NCI-H2171 treated with DMSO at 0.1 percent for 48 hours (cell line): Measurements from ENCODE around the gene MROH8.
A peak's percentile ranks its signal among the peaks of the same experiment; 100 is the strongest.

ENCODE experiments used
- DNase-seq: peaks from one replicate; lab custom pipeline; 2025; lab: John Stamatoyannopoulos, UW

MROH8 gene

GRCh38 chr20:37198932-37199660, 19.7 kb upstream of the MROH8 start:
- DNase-seq, result no peak

GRCh38 chr20:37194621-37195417, 15.5 kb upstream of the MROH8 start:
- no peak for DNase-seq

GRCh38 chr20:37193821-37194220, 14.5 kb upstream of the MROH8 start:
- DNase-seq, result no peak

- DNase-seq, result no peak
Measured at GRCh38 chr20:37193226-37193625, 13.9 kb upstream of the MROH8 start.

GRCh38 chr20:37192137-37192854, 12.9 kb upstream of the MROH8 start:
- DNase-seq, result peak; percentile 90

GRCh38 chr20:37190354-37191112, 11.2 kb upstream of the MROH8 start:
- DNase-seq, result no peak

- DNase-seq, result no peak
Measured at GRCh38 chr20:37189416-37190016, 10.2 kb upstream of the MROH8 start.

- no peak for DNase-seq
Measured at GRCh38 chr20:37188787-37189186, 9.4 kb upstream of the MROH8 start.

- DNase-seq, result no peak
Measured at GRCh38 chr20:37185686-37186085, 6.3 kb upstream of the MROH8 start.

GRCh38 chr20:37179683-37180524, 556 bp upstream of the MROH8 start:
- no peak for DNase-seq

- DNase-seq, result no peak
Measured at GRCh38 chr20:37172836-37173235, 6.5 kb downstream of the MROH8 start.

- no peak for DNase-seq
Measured at GRCh38 chr20:37166867-37167266, 12.5 kb downstream of the MROH8 start.

GRCh38 chr20:37165031-37165430, 14.3 kb downstream of the MROH8 start:
- DNase-seq, result no peak

- DNase-seq, result no peak
Measured at GRCh38 chr20:37163832-37164554, 15.4 kb downstream of the MROH8 start.

- no peak for DNase-seq
Measured at GRCh38 chr20:37162646-37163045, 16.7 kb downstream of the MROH8 start.

GRCh38 chr20:37161830-37162549, 17.4 kb downstream of the MROH8 start:
- no peak for DNase-seq

- DNase-seq, result no peak
Measured at GRCh38 chr20:37160683-37161082, 18.7 kb downstream of the MROH8 start.

- no peak for DNase-seq
Measured at GRCh38 chr20:37158248-37158647, 21.1 kb downstream of the MROH8 start.

GRCh38 chr20:37155987-37156386, 23.4 kb downstream of the MROH8 start:
- DNase-seq, result no peak
